Muscle layer of colon (tissue), 2 donors: Measurements from ENCODE around the gene TMCO6.
"Not testable (repeated sequence)": the region's sequence is repeated elsewhere in the genome, so short reads cannot be mapped to it uniquely, and the experiment has no call there.

ENCODE experiments used
- H3K27ac ChIP-seq: one replicate; pipeline ENCODE4 v1.7.0; 2013; ENCODE audit warnings: low read depth, mild to moderate bottlenecking, low read length, moderate library complexity
- H3K27me3 ChIP-seq, 2 donors: one replicate each; pipeline ENCODE4 v1.7.0; 2013; ENCODE audit warnings: low read length in 2 of 2, mild to moderate bottlenecking in 2 of 2; ENCODE audit not compliant: insufficient read depth in 2 of 2, control insufficient read depth in 1 of 2
- H3K36me3 ChIP-seq: one replicate; pipeline ENCODE4 v1.7.0; 2013; ENCODE audit warnings: mild to moderate bottlenecking, low read length; ENCODE audit not compliant: insufficient read depth
- H3K4me1 ChIP-seq: one replicate; pipeline ENCODE4 v1.7.0; 2013; ENCODE audit warnings: mild to moderate bottlenecking, low read length; ENCODE audit not compliant: insufficient read depth
- H3K4me3 ChIP-seq, 2 donors: one replicate each; pipeline ENCODE4 v1.7.0; 2013; ENCODE audit warnings: low read length in 2 of 2, low read depth in 1 of 2, mild to moderate bottlenecking in 1 of 2, moderate library complexity in 1 of 2
- H3K9ac ChIP-seq: one replicate; pipeline ENCODE4 v1.7.0; 2013; ENCODE audit warnings: low read length
- H3K9me3 ChIP-seq: one replicate; pipeline ENCODE4 v1.7.0; 2013; ENCODE audit warnings: mild to moderate bottlenecking, low read length
- donor health status: abdominal sarcoma.
- donor health status: Adenocarcinoma of cecum.

The TMCO6 gene

GRCh38 chr5:140631036-140631417 is 8.2 kb upstream of the TMCO6 start:
- Histone ChIP-seq H3K36me3 (no peaks in the 10 kb centered on the region), H3K4me1 (peaks cover 15% of the 10 kb centered on the region), H3K27me3 (no peaks in the 10 kb centered on the region), H3K27ac (peak overlapping the region; percentile 61), H3K9ac (no peak overlapping the region), H3K9me3 (no peaks in the 10 kb centered on the region), H3K4me3 (peak overlapping the region in 1 of 2 donors; percentile 87)

GRCh38 chr5:140631831-140632365 is 7.4 kb upstream of the TMCO6 start:
- Histone ChIP-seq H3K27ac (peak overlapping the region; percentile 50), H3K4me1 (peaks cover 15% of the 10 kb centered on the region)

GRCh38 chr5:140632366-140633020 is 6.8 kb upstream of the TMCO6 start:
- H3K27ac ChIP-seq: peak overlapping the region; percentile 50
- H3K36me3 ChIP-seq: no peaks in the 10 kb centered on the region
- no peaks in the 10 kb centered on the region for H3K27me3 ChIP-seq
- H3K4me1 ChIP-seq: peaks cover 15% of the 10 kb centered on the region
- H3K4me3 ChIP-seq: peak overlapping the region; percentile 78 to 87
- peak overlapping the region; percentile 60 for H3K9ac ChIP-seq
- no peaks in the 10 kb centered on the region for H3K9me3 ChIP-seq

More at GRCh38 chr5:140631831-140632365, 7.4 kb upstream of the TMCO6 start:
- Histone ChIP-seq H3K36me3 (no peaks in the 10 kb centered on the region), H3K9me3 (no peaks in the 10 kb centered on the region), H3K4me3 (peak overlapping the region; percentile 78 to 87), H3K9ac (peak overlapping the region; percentile 60), H3K27me3 (no peaks in the 10 kb centered on the region)

GRCh38 chr5:140633021-140633471 is 6.2 kb upstream of the TMCO6 start, which contains the start of gene CD14:
CD14 (minus strand) TSS chr5:140633175; CDS start chr5:140633071, 104 bp downstream.
- peak within 1 kb of the TSS; percentile 60 for H3K9ac ChIP-seq

GRCh38 chr5:140633501-140633900 is 5.8 kb upstream of the TMCO6 start:
- H3K4me3 ChIP-seq: peak overlapping the region; percentile 78 to 87
- H3K9ac ChIP-seq: peak overlapping the region; percentile 60
- H3K27ac ChIP-seq: peak overlapping the region; percentile 22

More at GRCh38 chr5:140633021-140633471, 6.2 kb upstream of the TMCO6 start, which contains the start of gene CD14:
- H3K9me3 ChIP-seq: no peaks in the 10 kb centered on the region
- H3K4me1 ChIP-seq: peaks cover 15% of the 10 kb centered on the region
- no peaks in the 10 kb centered on the region for H3K27me3 ChIP-seq
- H3K4me3 ChIP-seq: peak within 1 kb of the TSS; percentile 78 to 87
- H3K36me3 ChIP-seq: no peaks in the 10 kb centered on the region
- H3K27ac ChIP-seq: peak within 1 kb of the TSS; percentile 50

GRCh38 chr5:140634103-140634502 is 5.1 kb upstream of the TMCO6 start:
- Histone ChIP-seq H3K9me3 (no peaks in the 10 kb centered on the region), H3K9ac (no peak overlapping the region), H3K27ac (no peak overlapping the region), H3K4me3 (no peak overlapping the region), H3K36me3 (no peaks in the 10 kb centered on the region), H3K27me3 (no peaks in the 10 kb centered on the region), H3K4me1 (peaks cover 15% of the 10 kb centered on the region)

More at GRCh38 chr5:140633501-140633900, 5.8 kb upstream of the TMCO6 start:
- Histone ChIP-seq H3K36me3 (no peaks in the 10 kb centered on the region), H3K9me3 (no peaks in the 10 kb centered on the region), H3K4me1 (peaks cover 15% of the 10 kb centered on the region), H3K27me3 (no peaks in the 10 kb centered on the region)

- no peaks in the 10 kb centered on the region for H3K36me3 ChIP-seq
- no peaks in the 10 kb centered on the region for H3K27me3 ChIP-seq
- H3K27ac ChIP-seq: no peak overlapping the region
- peaks cover 20% of the 10 kb centered on the region for H3K4me1 ChIP-seq
- no peaks in the 10 kb centered on the region for H3K9me3 ChIP-seq
- H3K4me3 ChIP-seq: no peak overlapping the region
- H3K9ac ChIP-seq: no peak overlapping the region
These were observed 3.7 kb upstream of the TMCO6 start for GRCh38 chr5:140635291-140636257.

GRCh38 chr5:140637371-140638100 is 1.7 kb upstream of the TMCO6 start:
- peaks cover 10% of the 10 kb centered on the region for H3K4me1 ChIP-seq
- H3K36me3 ChIP-seq: peaks cover 7% of the 10 kb centered on the region
- no peaks in the 10 kb centered on the region for H3K27me3 ChIP-seq
- H3K27ac ChIP-seq: no peak overlapping the region
- no peaks in the 10 kb centered on the region for H3K9me3 ChIP-seq
- H3K9ac ChIP-seq: no peak overlapping the region
- no peak overlapping the region for H3K4me3 ChIP-seq

GRCh38 chr5:140638898-140639147 is 428 bp upstream of the TMCO6 start:
- H3K4me1 ChIP-seq, H3K27me3 ChIP-seq, H3K9ac ChIP-seq, H3K9me3 ChIP-seq: not testable (repeated sequence)
- Histone ChIP-seq H3K36me3 (peaks cover 16% of the 10 kb centered on the region), H3K27ac (peak overlapping the region; percentile 95), H3K4me3 (peak overlapping the region; percentile 67 to 71)

GRCh38 chr5:140641716-140642115 is 2.5 kb downstream of the TMCO6 start:
- Histone ChIP-seq H3K4me3 (no peak overlapping the region), H3K9me3 (no peaks in the 10 kb centered on the region), H3K27me3 (no peaks in the 10 kb centered on the region), H3K36me3 (peaks cover 32% of the 10 kb centered on the region), H3K4me1 (peaks cover 15% of the 10 kb centered on the region), H3K27ac (no peak overlapping the region), H3K9ac (no peak overlapping the region)

- no peak overlapping the region for H3K9ac ChIP-seq
- no peaks in the 10 kb centered on the region for H3K27me3 ChIP-seq
- no peak overlapping the region for H3K27ac ChIP-seq
- peaks cover 17% of the 10 kb centered on the region for H3K4me1 ChIP-seq
- peaks cover 32% of the 10 kb centered on the region for H3K36me3 ChIP-seq
- no peak overlapping the region for H3K4me3 ChIP-seq
- H3K9me3 ChIP-seq: no peaks in the 10 kb centered on the region
These were observed 3.5 kb downstream of the TMCO6 start for GRCh38 chr5:140642718-140643117.
